Adipose tissue (tissue), 3 donors: Measurements from ENCODE around the gene ASTN2. TPM values are rescaled to one million over a fixed set of nuclear protein-coding genes. Genes with fewer than 3 reads are reported as not detected.

Experiments used
- H3K27ac ChIP-seq: one replicate; pipeline ENCODE4 v1.5.1; 2013; ENCODE audit warnings: low read depth, low read length
- WGBS, 3 donors: extraction: QIAGEN DNeasy Blood & Tissue Kit; methylation state at CpG; one replicate each; pipeline ENCODE4 v1.1.7; 2013; 5-methylcytosine and 5-hydroxymethylcytosine counted together
- polyA plus RNA-seq, 3 donors: library from polyadenylated mRNA; stranded (reverse); fragments of 200-250 nt; gene quantifications; one replicate each; pipeline ENCODE4 v1.2.3, GENCODE V29; 2013
- donor health status: healthy with polysubstance abuse.
- donor health status: Bipolar disorder and iron deficiency.
- donor health status: healthy.

ASTN2 gene
- polyA plus RNA-seq, result 1 to 10 TPM; 2.8 to 4.5 (median 3.0) TPM

- WGBS, 3 donors, result 0 to 3% (median 1%) methylated on average over 6 to 40 of the region's 48 CpGs
- no peak within 1 kb of the TSS for H3K27ac ChIP-seq
Observed at GRCh38 chr9:117414906-117415331, at the start of gene ASTN2. TSS of gene ASTN2 (minus strand) at chr9:117415057. CDS start at chr9:117414938, 119 bp downstream.

GRCh38 chr9:117462861-117463260, 48.0 kb upstream of the ASTN2 start:
- no peak overlapping the region for H3K27ac ChIP-seq
- 47 to 55% (median 54%) methylated on average over 4 of the region's 4 CpGs for WGBS, 3 donors

- 60 to 79% (median 78%) methylated on average over 3 of the region's 3 CpGs for WGBS, 3 donors
- H3K27ac ChIP-seq, result no peak overlapping the region
Observed at GRCh38 chr9:117461386-117461785, 46.5 kb upstream of the ASTN2 start.

GRCh38 chr9:117460743-117461142, 45.9 kb upstream of the ASTN2 start:
- no peak overlapping the region for H3K27ac ChIP-seq
- 78 to 87% (median 87%) methylated on average over 3 of the region's 3 CpGs for WGBS, 3 donors

- no peak overlapping the region for H3K27ac ChIP-seq
Observed at GRCh38 chr9:117459913-117460312, 45.1 kb upstream of the ASTN2 start.

GRCh38 chr9:117458066-117458465, 43.2 kb upstream of the ASTN2 start:
- 63 to 81% (median 78%) methylated on average over 3 of the region's 3 CpGs for WGBS, 3 donors
- no peak overlapping the region for H3K27ac ChIP-seq

GRCh38 chr9:117454711-117455110, 39.9 kb upstream of the ASTN2 start:
- no peak overlapping the region for H3K27ac ChIP-seq

GRCh38 chr9:117453737-117454136, 38.9 kb upstream of the ASTN2 start:
- H3K27ac ChIP-seq, result no peak overlapping the region
- 46 to 82% (median 67%) methylated on average over 1 of the region's 1 CpG for WGBS, 3 donors

GRCh38 chr9:117451311-117451710, 36.5 kb upstream of the ASTN2 start:
- no peak overlapping the region for H3K27ac ChIP-seq
- 45 to 71% (median 62%) methylated on average over 2 of the region's 2 CpGs for WGBS, 3 donors

- H3K27ac ChIP-seq, result no peak overlapping the region
- 58 to 60% (median 60%) methylated on average over 3 of the region's 3 CpGs for WGBS, 3 donors
Observed at GRCh38 chr9:117448066-117448465, 33.2 kb upstream of the ASTN2 start.

- 87 to 93% (median 92%) methylated on average over 5 of the region's 5 CpGs for WGBS, 3 donors
Observed at GRCh38 chr9:117445631-117446030, 30.8 kb upstream of the ASTN2 start.

GRCh38 chr9:117444501-117444900, 29.6 kb upstream of the ASTN2 start:
- WGBS, 3 donors, result 35 to 73% (median 47%) methylated on average over 4 of the region's 4 CpGs
- H3K27ac ChIP-seq, result no peak overlapping the region

More at GRCh38 chr9:117445631-117446030, 30.8 kb upstream of the ASTN2 start:
- no peak overlapping the region for H3K27ac ChIP-seq

GRCh38 chr9:117437283-117437682, 22.4 kb upstream of the ASTN2 start:
- H3K27ac ChIP-seq, result no peak overlapping the region
- 34 to 73% (median 40%) methylated on average over 6 of the region's 6 CpGs for WGBS, 3 donors

GRCh38 chr9:117435630-117436261, 20.9 kb upstream of the ASTN2 start:
- WGBS, 3 donors, result 33 to 80% (median 80%) methylated on average over 4 of the region's 4 CpGs
- H3K27ac ChIP-seq, result no peak overlapping the region

GRCh38 chr9:117434566-117434965, 19.7 kb upstream of the ASTN2 start:
- H3K27ac ChIP-seq, result no peak overlapping the region

GRCh38 chr9:117430813-117431212, 16.0 kb upstream of the ASTN2 start:
- WGBS, 3 donors, result 82 to 94% (median 88%) methylated on average over 2 of the region's 2 CpGs
- no peak overlapping the region for H3K27ac ChIP-seq

GRCh38 chr9:117427357-117427913, 12.6 kb upstream of the ASTN2 start:
- 76 to 85% (median 84%) methylated on average over 3 of the region's 3 CpGs for WGBS, 3 donors
- no peak overlapping the region for H3K27ac ChIP-seq

- WGBS, 3 donors, result 80 to 83% (median 80%) methylated on average over 3 of the region's 3 CpGs
- no peak overlapping the region for H3K27ac ChIP-seq
Observed at GRCh38 chr9:117425566-117425965, 10.7 kb upstream of the ASTN2 start.

- H3K27ac ChIP-seq, result no peak overlapping the region
- 64 to 83% (median 79%) methylated on average over 1 of the region's 1 CpG for WGBS, 3 donors
Observed at GRCh38 chr9:117424291-117424690, 9.4 kb upstream of the ASTN2 start.

GRCh38 chr9:117418111-117418510, 3.3 kb upstream of the ASTN2 start:
- 89 to 100% (median 93%) methylated on average over 1 of the region's 1 CpG for WGBS, 3 donors
- H3K27ac ChIP-seq, result no peak overlapping the region
